NCI-H2171 treated with DMSO at 0.1 percent for 48 hours (cell line): ENCODE measurements around the gene RAD51B.

Experiments
- DNase-seq: peaks from one replicate; lab custom pipeline; 2025; lab: John Stamatoyannopoulos, UW

The RAD51B gene

DNA sequence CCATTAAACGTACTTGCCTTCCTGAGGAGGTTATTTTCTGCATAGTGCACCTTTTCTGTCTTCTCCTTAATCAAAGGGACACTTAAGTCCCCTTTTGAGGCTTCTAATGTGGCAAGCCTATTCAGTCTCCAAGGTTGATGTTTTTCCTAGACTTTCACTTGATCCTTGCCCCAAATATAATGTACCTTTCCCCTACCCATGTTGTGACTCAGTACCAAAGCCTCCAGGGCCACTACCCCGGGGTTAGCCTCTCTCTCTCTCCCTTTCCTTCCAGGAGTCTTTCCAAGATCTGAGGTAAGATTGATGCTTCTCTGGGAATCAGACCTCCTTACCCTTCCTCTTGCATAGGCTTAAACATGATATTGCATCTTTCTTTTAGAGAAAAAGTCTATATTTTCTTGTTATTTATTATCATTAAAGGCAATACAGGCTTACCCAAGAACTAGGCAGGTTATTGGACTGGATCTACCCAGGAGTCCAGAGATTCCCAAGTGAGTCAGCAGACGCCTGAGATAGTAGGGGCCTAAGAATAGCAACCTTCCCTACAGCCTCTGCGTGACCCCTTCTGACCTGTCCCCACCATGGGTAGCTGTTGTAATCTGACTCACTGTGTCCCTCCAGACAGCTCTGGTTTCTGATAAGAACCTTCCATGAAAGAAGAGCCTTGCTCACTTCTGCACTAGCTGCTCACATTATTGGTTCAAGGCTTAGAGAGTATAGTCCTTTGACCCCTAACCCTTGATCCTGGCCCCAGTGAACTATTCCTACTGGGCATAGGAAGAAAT, 800.4 kb downstream of the RAD51B start:
- no peak for DNase-seq

DNA sequence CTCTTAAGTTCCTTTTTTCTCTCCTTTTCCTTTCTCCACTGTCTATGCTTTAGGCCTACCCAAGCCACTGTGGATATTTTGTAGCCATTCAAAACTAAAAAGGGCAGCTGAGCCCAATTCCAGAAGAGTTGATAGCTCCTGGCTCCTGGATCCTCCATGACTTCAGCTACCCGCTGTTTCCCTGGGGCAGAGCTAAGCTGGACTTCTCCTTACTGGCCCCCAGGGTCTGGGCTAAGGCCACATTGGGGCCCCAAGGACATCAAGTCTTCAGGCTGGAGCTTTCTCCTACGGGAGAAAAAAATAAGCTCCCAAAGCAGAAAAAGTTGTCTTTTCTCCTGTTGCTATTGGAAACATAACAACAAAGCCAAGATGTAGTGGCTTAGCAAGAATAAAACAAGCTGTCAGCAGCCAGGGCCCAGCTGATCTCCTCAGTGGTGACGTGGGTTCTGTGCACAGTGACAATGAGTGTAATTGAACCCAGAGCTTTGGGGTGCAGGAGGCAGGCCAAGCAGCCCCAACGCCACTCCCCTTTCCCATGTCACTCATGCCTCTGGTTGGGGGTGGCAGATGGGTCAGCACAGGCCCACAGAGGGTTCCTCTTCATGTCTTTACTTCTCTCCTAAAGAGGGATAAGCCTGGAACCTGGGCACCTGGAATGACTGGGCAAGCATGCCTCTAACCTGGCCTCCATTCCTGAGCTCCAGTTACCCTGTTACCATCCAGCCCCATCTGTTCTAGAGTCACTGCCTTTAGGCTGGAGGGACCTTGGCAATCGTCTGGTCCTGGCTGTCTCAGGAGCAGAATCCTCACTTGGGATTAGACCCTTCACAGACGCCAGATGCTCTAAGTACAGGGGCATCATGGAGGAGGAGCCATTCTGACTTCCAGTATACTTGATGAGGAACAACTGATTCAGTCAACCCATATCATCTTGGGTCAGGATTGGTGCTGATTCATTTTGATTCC, 802.1 kb downstream of the RAD51B start:
- DNase-seq: peak; percentile 57

DNA sequence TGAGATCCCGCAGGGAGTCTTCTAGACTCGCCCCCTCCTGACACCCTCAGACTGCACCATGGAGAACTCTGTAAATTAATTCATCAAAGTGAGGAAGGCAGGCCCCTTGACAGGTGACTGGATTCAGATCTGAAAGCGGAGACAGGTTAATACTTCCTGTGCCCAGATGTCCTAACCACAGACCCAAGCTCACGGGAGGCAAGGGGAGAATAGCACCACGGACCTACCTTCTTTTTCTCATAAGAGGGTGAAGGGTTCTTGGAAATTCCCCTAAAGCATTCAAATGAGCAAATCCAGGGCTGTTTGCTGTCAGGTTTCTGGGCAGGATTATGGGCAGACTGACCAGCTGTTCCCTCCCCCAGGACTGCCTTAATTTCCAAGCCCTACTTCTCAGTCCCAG, 803.3 kb downstream of the RAD51B start:
- DNase-seq: peak; percentile 72

DNA sequence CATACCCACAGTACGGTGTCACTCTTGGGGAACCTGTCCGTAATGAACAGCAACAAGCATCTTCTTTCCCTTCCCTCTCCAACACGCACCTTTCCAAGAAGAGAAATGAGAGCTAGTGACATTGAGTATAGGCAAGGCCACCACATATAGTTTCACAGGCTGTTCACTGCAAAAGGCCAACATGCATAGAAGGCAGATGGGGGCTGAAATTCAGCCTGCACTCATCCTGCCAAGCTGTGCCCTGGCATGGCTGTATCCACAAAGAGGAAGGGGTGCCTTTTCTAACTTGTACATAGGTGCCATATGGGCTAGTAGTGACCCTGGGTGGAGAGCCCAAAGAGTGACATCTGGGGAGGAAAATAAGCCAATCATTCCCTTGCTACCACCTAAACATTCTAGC, 803.7 kb downstream of the RAD51B start:
- DNase-seq: peak; percentile 61

DNA sequence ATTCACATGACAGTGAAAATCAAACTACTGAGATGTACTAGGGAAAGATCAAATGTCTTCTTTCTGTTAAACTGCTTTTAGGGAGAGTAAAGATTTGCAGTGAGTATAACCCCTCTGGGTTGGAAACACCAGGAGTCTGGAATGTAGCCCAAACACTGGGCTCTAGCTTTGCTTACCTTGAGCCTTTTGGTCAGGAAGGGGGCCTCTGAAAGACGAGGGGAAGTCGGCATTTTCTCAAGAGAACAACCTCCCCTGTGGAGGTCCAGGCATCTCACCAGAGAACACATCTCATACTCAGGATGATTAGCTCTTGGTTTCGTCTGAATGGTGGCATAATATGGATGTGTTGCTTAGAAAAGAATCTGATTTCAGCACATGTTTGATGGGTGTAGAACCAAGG, 804.2 kb downstream of the RAD51B start:
- DNase-seq: no peak

DNA sequence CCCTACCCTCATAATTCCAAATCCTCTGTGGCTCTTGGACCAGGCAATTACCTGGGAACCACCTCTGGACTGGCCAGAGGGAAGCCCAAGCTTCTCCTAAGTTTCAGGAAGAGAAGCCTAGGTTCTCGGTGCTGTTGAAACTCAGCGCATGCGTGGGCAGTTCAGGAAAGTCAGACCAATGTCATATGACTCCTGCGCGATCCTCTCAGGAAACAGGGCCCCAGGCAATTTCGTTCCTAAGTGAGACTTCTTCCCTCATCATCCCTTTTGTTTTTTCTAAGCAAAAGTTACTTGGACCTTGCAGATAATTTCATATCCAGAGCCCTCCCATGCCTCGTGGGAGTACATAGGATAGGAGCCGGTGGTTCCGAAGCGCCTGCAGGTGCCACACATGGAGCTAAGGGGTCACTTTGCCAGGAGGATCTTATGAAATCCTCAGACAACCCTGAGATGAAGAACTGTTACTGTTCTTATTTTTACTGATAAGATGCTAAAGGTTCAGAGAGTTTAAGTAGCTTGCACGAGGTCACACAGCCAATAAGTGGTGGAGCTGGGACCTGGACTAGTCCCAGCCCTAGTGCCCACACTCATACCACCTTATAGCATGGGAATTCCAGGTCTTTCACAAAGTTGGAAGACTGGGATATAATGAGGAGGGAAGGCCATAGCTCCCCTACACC, 805.1 kb downstream of the RAD51B start:
- no peak for DNase-seq

DNA sequence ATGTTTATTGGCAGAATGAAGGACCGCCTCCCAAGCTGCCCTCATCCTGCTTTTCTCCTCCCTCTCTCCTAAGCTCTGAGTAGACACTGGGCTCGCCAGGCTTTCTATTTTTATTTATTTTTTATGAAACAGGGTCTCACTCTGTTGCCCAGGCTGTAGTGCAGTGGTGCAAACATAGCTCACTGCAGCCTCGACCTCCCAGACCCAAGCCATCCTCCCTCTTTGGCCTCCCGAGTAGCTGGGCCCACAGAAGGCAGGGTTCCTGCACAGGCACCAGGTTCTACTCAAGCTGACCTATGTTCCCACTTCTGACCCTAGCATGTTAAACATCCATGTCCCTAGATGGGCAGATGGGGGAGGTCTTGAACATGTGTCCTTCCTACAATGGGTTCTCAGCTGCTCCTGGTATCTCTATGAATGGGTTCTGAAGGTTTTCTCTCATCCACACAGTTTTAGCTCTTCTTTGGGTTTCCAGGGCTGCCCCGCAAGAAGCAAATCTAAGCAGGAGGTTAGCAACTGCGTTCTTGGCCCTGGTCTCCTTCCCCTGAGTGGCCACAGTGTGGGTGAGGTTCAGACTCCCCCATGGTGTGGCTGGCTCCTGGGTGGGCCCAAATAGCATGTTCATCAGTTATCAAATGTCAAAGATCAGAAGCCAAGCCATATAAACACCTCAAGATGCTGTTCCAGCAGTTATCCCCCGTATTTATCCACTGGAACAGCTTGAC, 805.9 kb downstream of the RAD51B start:
- no peak for DNase-seq

DNA sequence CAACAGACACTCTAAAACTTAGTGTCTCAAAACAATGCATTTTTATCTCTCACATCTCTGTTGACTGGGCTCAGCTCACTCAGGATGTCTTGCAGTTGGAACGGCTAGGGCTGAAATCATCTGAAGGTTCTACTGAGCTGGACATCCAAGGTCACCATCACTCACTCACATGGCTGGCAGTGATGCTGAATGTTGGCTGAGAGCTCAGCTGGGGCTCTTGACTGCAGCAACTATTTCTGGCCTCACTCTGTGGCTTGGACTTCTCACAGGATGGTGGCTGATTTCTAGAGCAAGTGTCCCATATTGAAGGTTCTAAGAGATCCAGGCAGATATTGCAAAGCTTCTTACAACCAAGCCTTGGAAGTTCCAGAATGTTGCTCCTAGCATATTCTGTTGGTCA, 806.8 kb downstream of the RAD51B start:
- DNase-seq: no peak

DNA sequence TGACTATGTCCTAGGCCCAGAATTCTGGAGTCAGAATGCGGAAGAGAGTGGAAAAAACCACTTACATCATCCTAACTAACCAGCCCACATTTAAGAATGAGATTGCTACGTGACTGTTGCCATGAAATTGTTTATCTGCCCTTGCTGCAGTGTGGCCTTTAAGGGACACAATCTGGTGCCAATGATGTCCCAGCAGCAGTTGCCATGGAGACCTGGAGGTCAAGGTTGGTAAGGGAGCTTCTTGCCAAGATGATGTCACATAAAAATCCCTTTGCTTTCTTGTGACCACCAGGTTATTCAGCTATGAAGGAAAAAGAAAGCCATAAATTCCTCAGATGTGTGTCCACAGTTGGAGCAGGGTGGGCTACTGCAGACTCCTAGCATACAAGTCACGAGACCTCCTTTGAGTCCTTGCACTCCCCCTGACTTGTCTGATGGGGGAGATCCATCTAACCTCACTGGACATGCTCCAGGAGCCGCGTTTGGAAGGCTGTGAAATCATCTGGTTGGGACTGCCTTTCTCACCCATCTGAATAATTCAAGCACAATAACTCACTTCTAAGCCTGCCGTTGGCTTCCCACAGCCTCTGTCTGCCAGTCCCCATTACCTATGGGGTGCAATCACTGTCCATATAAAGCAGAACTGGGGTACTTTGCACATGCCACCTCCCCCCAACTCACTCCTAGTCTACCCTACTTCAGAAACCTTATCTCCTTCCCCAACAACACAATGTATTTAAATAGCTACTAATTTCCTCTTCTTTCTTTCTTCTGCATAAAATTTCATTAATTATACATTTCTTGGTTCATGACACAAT, 807.7 kb downstream of the RAD51B start:
- DNase-seq: no peak

DNA sequence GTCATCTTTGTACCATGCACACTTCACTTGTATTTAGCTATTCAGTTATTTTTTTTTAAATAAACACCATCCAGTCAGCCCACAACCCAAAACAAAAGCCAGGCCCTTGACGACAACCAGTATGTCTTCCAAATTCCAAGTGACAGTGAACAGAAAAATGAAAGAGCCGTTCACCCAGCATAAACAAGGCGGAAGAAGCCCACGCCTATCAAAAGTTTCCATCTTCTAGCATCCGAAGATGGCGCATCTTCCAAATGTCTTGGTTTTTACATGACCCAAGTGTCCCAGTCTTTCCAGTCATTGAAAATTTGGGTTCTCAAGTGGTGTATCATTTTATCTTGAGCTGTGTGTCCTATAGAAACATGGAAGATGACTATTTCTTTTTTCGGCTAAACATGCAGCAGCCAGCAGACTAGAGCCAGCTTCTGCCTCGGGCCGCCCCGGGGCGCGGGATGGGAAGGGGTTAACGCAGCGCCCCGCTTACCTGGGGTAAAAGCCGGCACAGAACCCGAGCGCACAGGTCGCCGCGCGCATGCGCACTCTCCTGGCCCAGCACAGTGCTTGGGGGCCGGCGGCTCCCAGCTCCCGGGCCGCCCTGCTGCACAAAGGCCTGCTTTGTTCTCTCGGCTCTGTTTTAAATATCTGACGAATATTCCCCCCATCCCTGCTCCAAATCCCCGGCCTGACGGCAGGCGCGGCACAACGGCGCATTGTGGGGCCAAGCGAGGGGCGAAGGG, 808.5 kb downstream of the RAD51B start:
- no peak for DNase-seq

DNA sequence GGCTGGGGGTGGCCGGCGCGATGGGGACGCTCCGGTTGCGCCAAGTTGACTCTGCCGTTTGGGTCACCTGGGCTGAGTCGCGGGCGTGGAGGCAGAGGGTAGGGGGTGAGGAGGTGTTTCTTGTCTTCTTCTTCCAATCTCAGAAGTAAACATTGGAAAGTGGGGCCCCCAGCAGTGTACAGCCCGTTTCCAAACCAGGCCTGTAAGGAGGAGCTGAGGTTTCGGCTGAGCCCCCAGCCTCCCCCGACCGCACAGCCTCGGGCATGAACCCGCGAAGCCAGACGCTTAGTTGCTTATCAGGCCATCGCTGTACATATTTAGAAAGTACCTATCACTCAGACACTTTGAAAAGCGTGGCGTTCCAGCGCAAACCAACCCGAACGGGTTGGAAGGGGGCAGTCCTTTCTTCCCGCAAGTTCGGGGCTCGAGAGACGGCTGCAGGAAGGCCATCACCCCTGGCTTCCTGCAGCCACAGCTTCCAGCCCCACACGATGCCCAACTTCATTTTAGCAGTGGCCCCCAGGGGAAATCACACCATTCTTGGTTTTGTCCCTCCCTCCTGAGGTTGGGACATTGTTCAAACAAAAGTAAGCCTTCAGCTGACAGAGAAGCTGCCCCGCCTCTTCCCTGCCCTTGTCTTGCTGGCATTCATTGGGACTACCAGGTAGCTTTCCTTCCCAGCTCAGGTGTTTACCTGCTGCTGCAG, 809.2 kb downstream of the RAD51B start:
- no peak for DNase-seq

DNA sequence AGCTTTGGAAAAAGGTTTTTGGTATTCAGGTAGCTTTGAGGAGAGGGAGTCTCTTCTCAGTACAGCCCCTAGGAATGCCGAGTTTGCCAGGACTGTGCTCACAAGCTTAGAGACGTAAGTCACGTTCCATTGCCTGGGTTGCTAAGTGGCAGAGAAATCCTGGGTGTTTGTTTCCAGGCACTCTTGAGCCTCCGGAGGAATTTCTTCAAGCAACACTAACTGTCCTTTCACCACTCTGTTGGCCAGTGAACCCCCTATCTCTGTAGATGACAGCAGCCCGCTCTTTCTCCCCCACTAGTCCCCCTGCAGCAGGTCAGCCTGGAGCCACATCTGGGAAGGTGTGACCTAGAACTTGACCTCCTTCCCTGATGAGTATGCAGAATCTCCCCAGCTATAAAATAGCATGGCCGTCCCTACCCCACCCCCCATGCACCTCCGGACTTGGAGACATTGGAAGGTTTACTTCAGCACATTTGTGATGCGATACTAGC, 810.5 kb downstream of the RAD51B start:
- DNase-seq: no peak

DNA sequence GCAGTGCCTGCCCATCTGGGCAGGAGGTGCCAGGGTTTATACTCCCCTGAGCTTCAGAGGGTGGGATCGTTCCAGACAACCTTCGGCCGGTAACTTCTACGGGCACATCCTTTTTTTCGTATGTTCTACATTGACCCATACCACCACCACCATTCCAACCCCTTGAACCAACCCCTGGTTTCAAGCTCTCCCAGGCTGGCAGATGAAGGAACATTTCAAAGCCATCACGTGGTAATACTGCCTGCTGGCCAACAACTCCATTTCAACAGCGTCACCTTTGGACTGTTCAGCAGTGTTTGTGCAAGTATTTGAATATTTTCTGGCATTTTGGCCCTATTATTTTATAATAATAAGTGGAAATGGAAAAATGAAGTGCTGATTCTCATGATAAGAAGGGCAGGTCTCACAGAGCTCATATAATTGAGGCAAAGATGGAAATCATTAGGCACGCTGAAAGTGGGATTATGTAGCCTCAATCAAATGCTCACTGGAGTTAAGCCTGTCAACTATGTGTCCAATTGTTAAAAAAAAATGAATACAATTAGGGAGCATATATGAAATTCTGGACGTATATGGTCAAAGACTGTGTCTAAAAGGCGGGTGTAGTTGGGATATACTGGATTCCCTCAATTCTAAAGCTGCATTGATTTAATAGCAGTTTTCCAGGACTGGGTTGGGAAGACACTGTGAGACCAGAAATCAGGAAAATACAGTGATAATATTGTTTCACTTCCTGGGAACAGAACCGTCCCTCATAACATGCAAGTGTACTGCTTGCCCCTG, 811.2 kb downstream of the RAD51B start:
- DNase-seq: no peak

DNA sequence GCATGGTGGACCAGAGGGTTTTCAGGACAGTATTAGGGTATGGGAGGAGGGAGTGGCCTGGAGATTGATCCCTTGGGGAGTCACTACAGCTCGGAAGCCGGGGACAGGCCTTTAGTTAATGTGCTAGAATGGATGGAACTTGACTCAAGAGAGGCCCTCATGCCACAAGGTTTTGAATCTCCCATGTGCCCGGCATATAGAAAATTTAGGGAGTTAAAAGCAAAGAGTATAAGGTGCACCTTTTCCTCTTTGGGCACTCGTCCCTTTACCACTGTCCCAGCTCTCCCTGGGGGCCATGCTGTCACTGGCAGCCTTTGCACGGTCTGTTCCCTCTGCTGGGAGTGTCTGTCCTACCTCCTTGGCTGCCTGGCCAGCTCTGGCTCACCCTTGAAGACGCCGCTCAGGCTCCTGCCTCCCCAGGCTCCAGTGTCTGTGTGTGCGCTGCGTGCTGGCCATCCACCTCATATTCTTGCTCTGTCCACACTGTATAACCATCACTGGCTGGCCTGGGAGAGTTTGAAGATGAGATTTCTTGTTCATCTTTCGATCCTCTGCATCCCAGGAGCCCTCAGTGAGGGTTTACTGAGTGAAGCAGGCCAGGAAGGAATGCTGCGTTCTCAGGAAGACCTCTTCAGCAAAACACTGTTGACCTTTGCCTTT, 811.9 kb downstream of the RAD51B start:
- DNase-seq: no peak

DNA sequence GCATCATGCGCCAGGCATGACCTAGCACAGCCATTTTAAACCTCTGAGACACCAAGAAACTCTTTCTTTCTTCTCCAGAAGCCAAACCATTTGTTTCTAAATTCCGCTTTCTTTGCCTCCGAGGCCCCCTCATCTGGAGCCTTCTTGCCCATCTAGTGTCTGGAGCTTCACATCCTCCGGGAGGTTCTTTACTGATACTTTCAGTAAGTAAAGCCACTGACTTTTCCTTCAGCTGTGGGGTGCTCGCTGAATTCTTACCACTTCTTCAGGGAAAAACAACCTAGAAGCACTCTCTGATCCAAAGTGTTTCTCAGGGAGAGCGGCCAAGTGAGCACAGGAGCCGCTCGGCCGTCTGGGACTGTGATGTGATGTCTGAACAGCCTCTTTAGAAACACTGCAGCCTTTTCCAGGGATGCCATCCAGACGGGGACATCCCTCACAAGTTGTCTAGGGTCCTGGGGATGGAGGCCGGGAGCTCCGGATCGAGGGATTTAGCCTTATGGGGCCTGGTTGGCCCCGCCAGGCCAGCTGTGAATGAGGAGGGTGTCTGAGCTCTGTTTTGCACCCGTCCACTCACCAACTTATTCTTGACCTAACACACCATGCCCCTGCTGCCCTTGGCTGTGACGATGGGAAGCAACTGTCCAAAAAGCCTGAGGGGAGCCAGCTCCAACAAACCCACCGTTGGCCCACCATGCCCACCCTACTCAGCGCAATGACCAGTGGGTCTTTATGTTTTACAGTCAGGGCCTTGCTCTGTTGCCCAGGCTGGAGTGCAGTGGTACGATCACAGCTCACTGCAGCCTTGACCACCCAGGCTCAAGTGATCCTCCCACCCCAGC, 812.7 kb downstream of the RAD51B start:
- DNase-seq: no peak

DNA sequence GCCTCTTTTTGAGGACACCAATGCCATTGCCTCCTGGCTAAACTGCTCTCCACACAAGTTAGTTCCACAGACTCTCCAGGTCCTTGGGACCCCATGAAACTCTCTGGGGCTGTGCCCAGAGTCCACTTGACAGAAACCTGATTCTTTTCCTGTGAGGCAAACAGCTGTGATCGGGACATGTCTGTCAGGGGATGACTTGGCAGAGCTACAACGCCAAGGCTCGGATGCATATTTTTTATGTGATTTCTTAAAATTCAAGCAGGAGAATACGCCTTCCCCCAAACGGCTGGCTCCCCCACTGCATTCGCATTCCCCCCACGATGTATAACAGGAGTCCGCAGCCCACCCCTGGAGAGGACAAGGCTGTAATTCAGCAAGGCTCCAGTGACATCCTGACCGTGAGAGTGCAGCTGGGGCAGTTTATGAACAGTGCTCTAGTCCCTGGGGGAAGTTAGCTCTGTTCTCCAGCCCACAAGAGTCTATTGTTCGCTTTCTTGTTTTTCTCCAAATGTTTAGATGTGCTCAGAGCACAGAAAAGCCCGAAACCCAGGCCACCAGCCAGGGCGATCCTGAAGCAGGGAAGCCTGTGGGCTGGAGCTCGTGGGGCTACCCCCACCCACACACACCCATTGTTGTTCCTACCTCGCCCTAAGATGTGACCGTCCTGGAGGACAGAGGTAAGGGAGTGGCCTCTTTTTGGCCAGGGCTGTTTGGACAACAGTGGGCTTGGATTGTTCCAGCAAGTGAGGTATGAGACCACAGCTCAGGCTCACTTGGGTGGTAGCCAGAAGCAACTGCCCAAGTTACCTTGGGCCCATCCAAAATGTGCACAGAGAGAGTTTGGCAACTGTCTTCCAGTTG, 813.8 kb downstream of the RAD51B start:
- peak; percentile 79 for DNase-seq
